NCI-H146 treated with DMSO at 0.1 percent for 48 hours (cell line): Measurements from ENCODE around the gene ZXDC.

Experiments used
- DNase-seq: peaks from one replicate; lab custom pipeline; 2025; ENCODE audit not compliant: unreplicated experiment; lab: John Stamatoyannopoulos, UW

Gene ZXDC

GRCh38 chr3:126475413-126476114 is at the start of gene ZXDC:
Gene ZXDC, minus strand, starts transcription at chr3:126475891. Its CDS starts 26 bp downstream, at chr3:126475865.
- DNase-seq, result peak; percentile 90

GRCh38 chr3:126525091-126525852 is 49.6 kb upstream of the ZXDC start:
- DNase-seq, result no peak

DNA sequence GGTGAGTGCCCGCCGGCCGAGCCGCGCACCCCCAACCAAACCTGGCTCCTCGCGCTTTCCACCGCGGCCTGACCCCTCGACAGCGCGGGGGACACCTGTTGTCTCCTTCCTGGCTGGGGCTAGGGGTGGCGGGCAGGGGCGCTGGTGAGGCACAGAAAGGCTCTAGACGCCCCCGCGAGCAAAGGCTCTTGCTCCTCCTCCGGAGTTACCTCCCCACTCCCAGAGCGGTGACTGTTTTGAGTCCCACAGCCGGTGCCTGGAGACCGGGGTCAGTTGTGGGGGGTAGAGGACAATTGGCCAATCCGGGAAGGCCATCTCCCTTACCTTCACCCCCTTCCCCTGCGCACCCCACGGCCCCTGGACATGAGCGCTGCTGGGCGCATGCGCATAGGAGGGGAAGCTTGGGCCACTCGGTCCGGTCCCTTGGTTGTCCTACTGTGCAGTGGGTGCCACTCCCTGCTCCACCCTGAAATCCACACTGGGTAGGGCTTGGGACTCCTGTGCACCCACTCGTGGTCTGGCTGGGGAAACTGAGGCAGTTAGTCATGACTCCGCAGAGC is 48.8 kb upstream of the ZXDC start:
- DNase-seq, result peak; percentile 38

- peak; percentile 57 for DNase-seq
Measured at GRCh38 chr3:126523745-126524428, 48.2 kb upstream of the ZXDC start, which contains the start of gene CHST13. Gene CHST13, plus strand, starts transcription at chr3:126524155. Its CDS starts 178 bp downstream, at chr3:126524333.

DNA sequence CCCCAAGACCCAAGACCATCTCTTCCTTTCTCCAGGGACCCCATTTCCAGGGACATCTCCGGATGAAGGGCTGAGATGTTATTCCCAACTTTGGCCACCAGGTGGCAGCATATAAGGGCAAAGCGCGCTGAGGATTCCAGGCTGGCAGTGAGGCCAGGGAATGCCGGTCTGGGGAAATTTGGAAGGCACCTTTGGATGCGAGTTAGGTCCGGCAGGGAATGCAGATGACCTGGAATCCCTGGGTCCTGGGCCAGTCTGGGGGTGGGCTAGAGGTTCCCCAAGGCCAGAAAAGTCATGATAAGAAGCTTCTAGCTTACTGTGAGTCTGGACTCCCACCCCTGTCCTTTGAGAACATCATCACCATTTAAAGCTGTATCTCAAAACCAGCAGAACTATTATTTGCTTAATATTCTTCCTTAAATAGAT is 46.7 kb upstream of the ZXDC start:
- peak; percentile 60 for DNase-seq

GRCh38 chr3:126521122-126521891 is 45.6 kb upstream of the ZXDC start:
- no peak for DNase-seq

DNA sequence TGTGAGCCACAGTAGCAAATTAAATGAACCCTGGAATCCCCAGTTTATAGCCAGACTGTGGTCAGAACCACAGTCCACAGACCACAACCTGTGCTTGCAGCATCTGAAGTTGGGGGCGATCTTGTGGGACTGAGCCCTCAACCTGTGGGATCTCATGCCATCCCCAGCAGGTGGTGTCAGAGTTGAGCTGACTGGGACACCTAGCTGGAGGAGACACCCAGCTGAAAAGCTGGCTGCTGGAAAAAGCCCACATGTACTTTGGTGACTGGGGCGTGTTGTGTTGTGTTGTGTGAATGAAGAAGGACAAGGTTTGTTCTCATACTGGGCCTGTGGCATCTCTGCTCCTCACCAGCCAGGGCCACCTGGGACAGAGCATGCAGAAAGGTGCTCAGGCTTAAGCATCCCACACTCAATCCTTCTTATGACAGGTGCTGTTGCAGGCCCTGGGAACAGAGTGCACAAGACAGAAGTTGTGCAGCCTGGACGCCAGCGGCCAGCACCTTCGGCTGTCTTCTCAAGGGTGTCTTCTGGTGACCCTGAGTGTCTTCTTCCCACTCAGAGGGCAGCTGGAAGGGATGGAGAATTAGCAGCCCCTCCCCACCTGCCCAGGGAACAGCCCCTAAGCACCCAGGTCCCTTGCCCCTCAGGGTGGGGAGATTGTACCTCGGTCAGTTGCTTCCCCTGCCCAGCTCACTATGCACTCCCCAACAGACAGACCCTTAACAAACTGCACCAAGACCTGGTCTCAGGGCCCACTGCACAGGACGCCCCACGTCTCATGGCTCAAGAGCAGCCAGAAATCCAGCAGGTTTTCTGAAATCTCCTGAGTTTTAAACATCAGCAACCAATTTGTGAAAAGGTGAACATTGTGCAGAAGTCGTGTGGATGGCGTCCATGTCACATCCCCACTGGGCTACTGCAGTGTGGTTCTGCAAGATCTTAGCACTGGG is 44.1 kb upstream of the ZXDC start:
- no peak for DNase-seq

DNA sequence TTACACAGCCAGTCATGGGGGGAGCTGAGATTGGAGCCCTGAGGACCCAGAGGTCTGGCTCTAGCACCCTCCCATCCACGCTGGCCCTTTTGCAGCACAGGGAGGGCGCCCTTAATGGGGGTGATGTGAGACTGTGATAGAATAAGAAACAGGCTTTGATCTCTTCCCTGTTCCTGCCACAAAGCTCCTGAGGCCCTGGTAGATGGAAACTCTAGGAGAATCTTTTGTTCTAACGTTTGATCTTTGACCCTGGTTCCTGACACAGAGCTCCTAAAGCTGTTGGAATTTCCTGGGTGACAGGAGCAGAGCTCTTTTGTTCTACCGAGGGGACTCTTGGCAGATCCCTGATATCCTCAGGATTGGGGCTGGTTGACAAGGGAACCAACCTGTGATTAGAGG is 43.1 kb upstream of the ZXDC start:
- no peak for DNase-seq

DNA sequence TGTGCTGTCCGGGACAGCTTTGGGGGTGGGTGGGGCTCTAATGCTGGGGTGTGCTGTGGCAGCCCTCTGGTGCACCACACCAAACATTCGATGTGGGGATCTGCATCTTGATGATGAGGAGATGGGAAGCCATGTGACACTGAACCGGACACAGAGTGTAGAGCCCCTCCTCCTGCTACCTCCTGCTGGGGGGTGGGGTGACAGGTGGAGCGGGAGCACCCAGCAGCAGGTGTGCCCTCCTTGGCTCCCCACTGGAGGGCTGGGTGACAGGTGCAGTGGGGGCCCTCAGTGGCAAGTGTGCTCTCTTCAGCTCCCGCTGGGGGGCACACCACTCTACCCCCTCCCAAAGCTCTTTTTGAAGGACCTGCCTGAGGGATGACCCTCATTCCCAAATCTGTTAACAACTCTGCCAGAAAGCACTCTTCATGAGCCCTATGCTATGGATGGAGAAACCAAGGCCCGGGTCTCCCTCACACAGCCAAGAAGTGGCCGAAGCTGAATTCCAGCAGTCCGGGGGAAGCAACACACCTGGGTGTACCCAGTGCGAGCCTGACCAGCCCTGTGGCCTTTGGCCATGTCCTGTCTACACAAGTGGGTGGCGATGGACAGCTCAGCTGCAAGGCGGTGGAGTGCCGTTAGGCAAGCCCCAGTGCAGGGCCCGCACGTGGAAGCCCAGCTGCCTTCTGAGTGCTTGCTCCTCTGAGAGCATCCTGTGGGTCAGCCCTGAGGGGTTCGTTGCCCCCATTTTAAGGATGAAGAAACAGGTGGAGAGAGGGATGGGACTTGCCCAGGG is 42.5 kb upstream of the ZXDC start:
- peak; percentile 55 for DNase-seq

DNA sequence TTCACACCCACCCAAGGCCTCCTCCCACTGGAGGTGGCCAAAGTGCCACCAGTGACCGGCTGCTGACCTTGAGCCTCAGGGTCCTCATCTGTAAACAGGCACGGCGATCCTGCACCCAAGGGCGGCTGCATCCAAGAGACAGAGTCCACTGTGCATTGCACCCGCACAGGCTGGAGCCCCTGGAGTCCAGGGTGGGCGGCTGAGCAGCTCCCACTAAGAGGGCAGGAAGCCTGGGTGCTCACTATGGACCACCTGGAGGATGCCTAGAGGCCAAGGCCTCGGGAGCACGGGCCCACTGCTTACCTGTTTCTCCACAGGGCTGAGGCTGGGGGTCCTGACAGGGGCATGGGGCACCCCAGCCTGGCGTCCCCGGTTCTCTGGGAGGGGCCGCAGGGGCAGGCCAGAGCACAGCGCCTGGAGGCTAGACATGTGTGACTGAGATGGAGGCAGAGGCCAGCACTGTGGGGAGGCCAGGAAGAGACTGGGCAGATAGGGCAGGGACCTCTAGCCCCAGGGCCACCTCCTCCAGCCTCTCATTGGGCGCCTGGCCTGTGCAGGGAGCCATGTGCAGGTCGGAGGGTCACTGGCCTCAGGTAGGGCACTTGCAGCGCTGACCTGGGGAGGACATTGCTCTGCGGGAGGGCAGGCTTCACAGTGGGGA is 41.7 kb upstream of the ZXDC start, which contains the start of gene UROC1:
Gene UROC1, minus strand, starts transcription at position 483 of the 661 bp plus-strand sequence. Its CDS starts 54 bp downstream, at position 429.
- no peak for DNase-seq

GRCh38 chr3:126516936-126517290 is 41.2 kb upstream of the ZXDC start:
- no peak for DNase-seq

DNA sequence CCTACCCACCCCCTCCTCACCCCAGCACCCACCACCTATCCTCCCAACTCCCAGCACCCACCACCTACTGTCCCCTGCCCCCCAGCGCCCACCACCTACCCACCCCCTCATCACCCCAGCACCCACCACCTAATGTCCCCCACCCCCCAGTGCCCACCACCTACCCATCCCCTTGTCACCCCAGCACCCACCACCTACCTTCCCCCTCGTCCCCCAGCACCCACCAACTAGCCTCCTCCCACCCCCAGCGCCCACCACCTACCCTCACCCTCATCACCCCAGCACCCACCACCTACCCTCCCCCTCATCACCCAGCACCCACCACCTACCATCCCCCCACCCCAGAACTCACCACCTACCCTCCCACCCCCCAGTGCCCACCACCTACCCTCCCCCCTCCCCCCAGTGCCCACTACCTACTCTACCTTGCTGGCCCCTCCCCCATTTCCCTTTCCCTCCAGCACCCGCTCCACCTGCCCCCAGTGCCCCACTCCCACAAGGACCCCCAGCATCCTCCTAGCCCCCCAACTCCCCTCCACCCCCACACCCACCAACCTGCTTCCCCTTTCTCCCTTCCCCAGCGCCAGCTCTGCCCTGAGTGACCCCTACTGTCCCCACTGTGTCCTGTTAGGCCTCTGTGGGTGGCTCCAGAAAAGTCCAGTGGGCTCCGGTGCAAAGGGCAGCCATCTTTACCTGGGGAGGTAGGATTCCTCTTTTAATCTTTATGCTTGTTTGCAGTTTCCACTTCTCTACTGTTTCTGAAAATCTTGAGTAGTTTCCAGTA is 40.7 kb upstream of the ZXDC start:
- no peak for DNase-seq

GRCh38 chr3:126515066-126515706 is 39.5 kb upstream of the ZXDC start:
- peak; percentile 92 for DNase-seq

GRCh38 chr3:126514161-126514560 is 38.5 kb upstream of the ZXDC start:
- DNase-seq, result no peak

DNA sequence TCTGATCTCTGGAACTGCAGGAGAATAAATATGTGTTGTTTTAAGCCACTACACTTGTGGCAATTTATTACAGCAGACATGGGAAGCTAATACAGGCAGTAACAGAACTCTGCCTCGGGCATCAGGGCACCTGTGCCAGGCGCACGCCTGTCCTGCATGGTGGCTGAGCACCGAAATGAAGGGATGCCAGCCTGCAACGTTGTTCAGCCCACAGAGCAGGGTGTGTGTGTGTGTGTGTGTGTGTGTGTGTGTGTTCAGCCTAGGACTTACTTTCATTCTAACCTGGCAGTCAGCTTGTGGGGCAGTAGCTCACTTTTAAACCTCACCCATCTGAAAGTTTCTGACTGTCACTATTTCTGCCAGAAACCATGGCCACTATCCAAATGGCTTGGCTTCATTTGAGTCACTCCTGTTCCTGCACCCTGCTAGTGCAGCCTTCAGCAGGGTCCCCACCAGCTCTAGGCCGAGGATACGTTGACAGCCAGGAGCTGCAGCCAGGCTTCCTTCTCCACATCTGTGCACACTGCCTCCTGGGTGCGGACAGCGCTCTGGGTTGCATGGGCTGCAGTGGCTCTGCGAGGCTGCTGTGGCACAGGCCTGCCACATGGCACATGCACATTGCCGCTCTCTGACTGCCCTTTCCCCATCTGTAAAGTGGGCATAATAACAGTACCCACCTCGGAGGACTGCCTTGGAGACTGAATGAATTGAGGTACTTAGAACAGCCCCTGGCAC is 37.4 kb upstream of the ZXDC start:
- DNase-seq, result no peak

- no peak for DNase-seq
Measured at GRCh38 chr3:126512026-126512425, 36.3 kb upstream of the ZXDC start.
